ENCODE measurements around the gene THAP8. TPM values are rescaled to one million over a fixed set of nuclear protein-coding genes. Genes with fewer than 3 reads are reported as not detected.

Gene THAP8
- total RNA-seq, 1 experiment from 2014 or later = 4.0 TPM

- Mint-ChIP-seq H3K36me3 (ENCODE audit: insufficient read depth, unreplicated experiment) (no peaks in the 10 kb centered on the region), H3K9me3 (ENCODE audit: unreplicated experiment) (no peaks in the 10 kb centered on the region), H3K4me3 (ENCODE audit: unreplicated experiment) (peak overlapping the region; percentile 74), H3K27me3 (ENCODE audit: insufficient read depth, unreplicated experiment) (no peaks in the 10 kb centered on the region), H3K27ac (ENCODE audit: low read depth, unreplicated experiment) (peak overlapping the region; percentile 49), H3K4me1 (ENCODE audit: insufficient read depth, unreplicated experiment) (peaks cover 26% of the 10 kb centered on the region)
- ChIA-PET CTCF (no interaction called here), POLR2A (interaction anchor here (0.6 to 1.9 kb wide), 4 partner anchors 13 to 166 kb away, joined by 3 to 10 read pairs (median 6); partner anchors contain the start of genes THAP8 and WDR62)
- no peak for DNase-seq (ENCODE audit: unreplicated experiment)
- TF ChIP-seq, protein P1, sequence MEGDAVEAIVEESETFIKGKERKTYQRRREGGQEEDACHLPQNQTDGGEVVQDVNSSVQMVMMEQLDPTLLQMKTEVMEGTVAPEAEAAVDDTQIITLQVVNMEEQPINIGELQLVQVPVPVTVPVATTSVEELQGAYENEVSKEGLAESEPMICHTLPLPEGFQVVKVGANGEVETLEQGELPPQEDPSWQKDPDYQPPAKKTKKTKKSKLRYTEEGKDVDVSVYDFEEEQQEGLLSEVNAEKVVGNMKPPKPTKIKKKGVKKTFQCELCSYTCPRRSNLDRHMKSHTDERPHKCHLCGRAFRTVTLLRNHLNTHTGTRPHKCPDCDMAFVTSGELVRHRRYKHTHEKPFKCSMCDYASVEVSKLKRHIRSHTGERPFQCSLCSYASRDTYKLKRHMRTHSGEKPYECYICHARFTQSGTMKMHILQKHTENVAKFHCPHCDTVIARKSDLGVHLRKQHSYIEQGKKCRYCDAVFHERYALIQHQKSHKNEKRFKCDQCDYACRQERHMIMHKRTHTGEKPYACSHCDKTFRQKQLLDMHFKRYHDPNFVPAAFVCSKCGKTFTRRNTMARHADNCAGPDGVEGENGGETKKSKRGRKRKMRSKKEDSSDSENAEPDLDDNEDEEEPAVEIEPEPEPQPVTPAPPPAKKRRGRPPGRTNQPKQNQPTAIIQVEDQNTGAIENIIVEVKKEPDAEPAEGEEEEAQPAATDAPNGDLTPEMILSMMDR (IDR thresholded peaks at IDR 0.05; ENCODE audit: unreplicated experiment) = no peak
- no TSS peak for BruUV-seq (replicated peaks)
- intact Hi-C loops (cut with micrococcal nuclease) = no loop called here
These were observed 44.3 kb downstream of the THAP8 start for GRCh38 chr19:36009633-36010379.

DNA sequence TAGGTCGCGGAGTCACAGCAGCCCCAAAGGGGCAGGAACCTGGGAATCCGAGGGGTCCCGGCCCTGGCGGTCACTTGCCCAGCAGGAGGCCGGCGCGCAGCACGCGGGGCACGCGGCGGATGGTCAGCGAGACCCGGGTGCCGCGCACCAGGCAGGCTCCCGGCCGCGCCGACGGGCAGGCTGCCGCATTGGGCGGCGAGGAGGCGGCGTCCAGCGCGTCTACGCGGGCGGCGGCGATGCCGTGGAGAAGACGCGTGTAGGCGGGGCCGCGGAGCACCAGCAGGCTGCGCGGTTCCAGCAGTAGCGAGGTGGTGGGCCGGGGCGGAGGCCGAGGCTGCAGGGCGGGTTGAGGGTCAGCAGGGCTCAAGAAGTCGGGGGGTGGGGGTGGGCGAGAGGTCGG is 44.9 kb downstream of the THAP8 start:
- H3K27ac Mint-ChIP-seq (ENCODE audit: low read depth, unreplicated experiment) = peak overlapping the region; percentile 49

GRCh38 chr19:36008336-36008978 is 45.6 kb downstream of the THAP8 start, which contains the start of gene SYNE4:
Gene SYNE4 (minus strand): TSS chr19:36008813. CDS start chr19:36008681, 132 bp downstream.
- peak; percentile 47 for DNase-seq (ENCODE audit: unreplicated experiment)
- BruUV-seq (replicated peaks) = no TSS peak

More for the DNA sequence above, 44.9 kb downstream of the THAP8 start:
- no TSS peak for BruUV-seq (replicated peaks)
- intact Hi-C loops (cut with micrococcal nuclease) = no loop called here
- ChIA-PET POLR2A (interaction anchor here (0.6 to 1.9 kb wide), 4 partner anchors 12 to 165 kb away, joined by 3 to 10 read pairs (median 6); partner anchors contain the start of genes THAP8 and WDR62), CTCF (no interaction called here)
- Mint-ChIP-seq H3K27me3 (ENCODE audit: insufficient read depth, unreplicated experiment) (no peaks in the 10 kb centered on the region), H3K9me3 (ENCODE audit: unreplicated experiment) (no peaks in the 10 kb centered on the region), H3K4me1 (ENCODE audit: insufficient read depth, unreplicated experiment) (peaks cover 20% of the 10 kb centered on the region), H3K4me3 (ENCODE audit: unreplicated experiment) (peak overlapping the region; percentile 74), H3K36me3 (ENCODE audit: insufficient read depth, unreplicated experiment) (no peaks in the 10 kb centered on the region)
- TF ChIP-seq, protein P1 (IDR thresholded peaks at IDR 0.05; ENCODE audit: unreplicated experiment) = no peak
- peak; percentile 60 for DNase-seq (ENCODE audit: unreplicated experiment)

More at GRCh38 chr19:36008336-36008978, 45.6 kb downstream of the THAP8 start, which contains the start of gene SYNE4:
- peaks cover 13% of the 10 kb centered on the region for H3K4me1 Mint-ChIP-seq (ENCODE audit: insufficient read depth, unreplicated experiment)
- no peaks in the 10 kb centered on the region for H3K36me3 Mint-ChIP-seq (ENCODE audit: insufficient read depth, unreplicated experiment)
- H3K27ac Mint-ChIP-seq (ENCODE audit: low read depth, unreplicated experiment) = peak within 1 kb of the TSS; percentile 49
- intact Hi-C loops (cut with micrococcal nuclease) = no loop called here
- POLR2A ChIA-PET = interaction anchor here (0.9 to 1.9 kb wide), 4 partner anchors 12 to 106 kb away, joined by 3 to 10 read pairs (median 5); partner anchors contain the start of genes THAP8 and WDR62
- CTCF ChIA-PET = interaction anchor here (0.5 kb wide), 1 partner anchor 45 kb away, joined by 4 read pairs; no protein-coding TSS in a partner anchor
- H3K9me3 Mint-ChIP-seq (ENCODE audit: unreplicated experiment) = no peaks in the 10 kb centered on the region
- H3K4me3 Mint-ChIP-seq (ENCODE audit: unreplicated experiment) = peak within 1 kb of the TSS; percentile 74
- TF ChIP-seq, protein P1 (IDR thresholded peaks at IDR 0.05; ENCODE audit: unreplicated experiment) = no peak
- H3K27me3 Mint-ChIP-seq (ENCODE audit: insufficient read depth, unreplicated experiment) = no peaks in the 10 kb centered on the region

Measured in MCF 10A (cell line).